Body of pancreas (tissue), 4 donors: Measurements from ENCODE around the gene IQCC. TPM values are rescaled to one million over a fixed set of nuclear protein-coding genes. Genes with fewer than 3 reads are reported as not detected.

Experiments used
- ATAC-seq: fragments of 150-250 bp; one replicate; pipeline ENCODE4 v1.9.1; 2016
- DNase-seq, 4 donors: peaks; one replicate each; pipeline ENCODE4 v3.0.0-alpha.2; 2019
- H3K27ac ChIP-seq, 4 donors: fragments of 200-600 bp; sonication (generic); 1 replicate in 3 of 4; 2 replicates in 1 of 4; pipeline versions ENCODE4 v1.5.1 to v1.6.1; 2016 to 2019; ENCODE audit warnings: mild to moderate bottlenecking in 1 of 4, mixed read lengths in 1 of 4, moderate library complexity in 1 of 4
- H3K27me3 ChIP-seq, 2 donors: fragments of 200-600 bp; sonication (generic); one replicate each; pipeline ENCODE4 v1.6.0; 2016; ENCODE audit warnings: mild to moderate bottlenecking in 1 of 2
- H3K36me3 ChIP-seq, 2 donors: fragments of 200-600 bp; sonication (generic); replicated peaks in 1 of 2; 2 replicates each; pipeline ENCODE4 v1.5.1; 2016; ENCODE audit warnings: low read depth in 2 of 2; ENCODE audit not compliant: insufficient read depth in 1 of 2
- H3K4me1 ChIP-seq: fragments of 200-600 bp; sonication (generic); one replicate; pipeline ENCODE4 v1.6.0; 2016
- H3K4me3 ChIP-seq, 2 donors: fragments of 200-600 bp; sonication (generic); 1 replicate in 1 of 2; 2 replicates in 1 of 2; pipeline ENCODE4 v1.5.1; 2016 to 2019
- H3K9me3 ChIP-seq, 3 donors: fragments of 200-600 bp; sonication (generic); 1 replicate in 2 of 3; 2 replicates in 1 of 3; pipeline ENCODE4 v1.5.1; 2016
- POLR2A ChIP-seq, 3 donors: fragments of 450-650 bp; IDR thresholded peaks; one replicate each; pipeline ENCODE4 v1.6.1; 2016; ENCODE audit warnings: antibody characterized with exemption in 3 of 3, mild to moderate bottlenecking in 2 of 3
- WGBS, 2 donors: methylation state at CpG; one replicate each; pipeline ENCODE4 v1.1.5; 2017; 5-methylcytosine and 5-hydroxymethylcytosine counted together
- intact Hi-C: fragments of 100-400 bp; cut with DNase I; formaldehyde crosslinking; loops from one replicate; pipeline ENCODE4 v1.15.1; 2023
- total RNA-seq, 2 donors: library from RNA; depleted of rRNA; stranded (reverse); fragments of >200 nt; gene quantifications; one replicate each; pipeline ENCODE4 v1.1.0, GENCODE V29; 2016
- TF ChIP-seq, protein P1 (sequence below), 7 experiments: fragments of 450-650 bp in 4 of 7; fragments of 200-600 bp in 3 of 7; sonication (generic) in 3 of 7; IDR thresholded peaks; one replicate each; pipeline ENCODE4 v1.5.1; 2016 to 2019; ENCODE audit warnings: antibody characterized with exemption in 7 of 7

The IQCC gene
- total RNA-seq, 2 donors from 2014 or later, result 1.8 to 5.3 TPM

- no peaks in the 10 kb centered on the region for H3K4me1 ChIP-seq
- H3K27ac ChIP-seq, result no peak overlapping the region
- intact Hi-C loops, result no loop called here
- peaks cover 8 to 25% of the 10 kb centered on the region in 2 donors for H3K36me3 ChIP-seq
- no peaks in the 10 kb centered on the region for H3K27me3 ChIP-seq
- DNase-seq, result no peak
- H3K9me3 ChIP-seq, result no peaks in the 10 kb centered on the region
- TF ChIP-seq, protein P1, sequence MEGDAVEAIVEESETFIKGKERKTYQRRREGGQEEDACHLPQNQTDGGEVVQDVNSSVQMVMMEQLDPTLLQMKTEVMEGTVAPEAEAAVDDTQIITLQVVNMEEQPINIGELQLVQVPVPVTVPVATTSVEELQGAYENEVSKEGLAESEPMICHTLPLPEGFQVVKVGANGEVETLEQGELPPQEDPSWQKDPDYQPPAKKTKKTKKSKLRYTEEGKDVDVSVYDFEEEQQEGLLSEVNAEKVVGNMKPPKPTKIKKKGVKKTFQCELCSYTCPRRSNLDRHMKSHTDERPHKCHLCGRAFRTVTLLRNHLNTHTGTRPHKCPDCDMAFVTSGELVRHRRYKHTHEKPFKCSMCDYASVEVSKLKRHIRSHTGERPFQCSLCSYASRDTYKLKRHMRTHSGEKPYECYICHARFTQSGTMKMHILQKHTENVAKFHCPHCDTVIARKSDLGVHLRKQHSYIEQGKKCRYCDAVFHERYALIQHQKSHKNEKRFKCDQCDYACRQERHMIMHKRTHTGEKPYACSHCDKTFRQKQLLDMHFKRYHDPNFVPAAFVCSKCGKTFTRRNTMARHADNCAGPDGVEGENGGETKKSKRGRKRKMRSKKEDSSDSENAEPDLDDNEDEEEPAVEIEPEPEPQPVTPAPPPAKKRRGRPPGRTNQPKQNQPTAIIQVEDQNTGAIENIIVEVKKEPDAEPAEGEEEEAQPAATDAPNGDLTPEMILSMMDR (IDR thresholded peaks at IDR 0.05), result no peak
- no peak for TF ChIP-seq POLR2A (IDR thresholded peaks at IDR 0.05)
- no peak for ATAC-seq
- 94 to 100% methylated on average over 1 of the region's 1 CpG for WGBS, 2 donors
- H3K4me3 ChIP-seq, result no peak overlapping the region
These were observed 32.7 kb upstream of the IQCC start for GRCh38 chr1:32172621-32173245.

GRCh38 chr1:32178380-32179192 is 26.9 kb upstream of the IQCC start:
- 77 to 86% methylated on average over 7 of the region's 7 CpGs for whole genome bisulfite sequencing, 2 donors
- Histone ChIP-seq H3K4me3 (no peak overlapping the region), H3K36me3 (peaks cover 0 to 4% of the 10 kb centered on the region in 2 donors), H3K4me1 (peaks cover 41% of the 10 kb centered on the region), H3K9me3 (no peaks in the 10 kb centered on the region), H3K27me3 (no peaks in the 10 kb centered on the region), H3K27ac (peak overlapping the region; percentile 71 to 93 (median 92))
- no peak for DNase-seq
- TF ChIP-seq, protein P1 (IDR thresholded peaks at IDR 0.05), result no peak
- TF ChIP-seq POLR2A (IDR thresholded peaks at IDR 0.05), result no peak
- ATAC-seq, result no peak
- intact Hi-C loops, result no loop called here

- WGBS, 2 donors, result 11 to 15% methylated on average over 7 of the region's 7 CpGs
- Histone ChIP-seq H3K4me1 (peaks cover 45% of the 10 kb centered on the region), H3K4me3 (peak overlapping the region; percentile 30 to 66), H3K27me3 (no peaks in the 10 kb centered on the region), H3K27ac (peak overlapping the region; percentile 71 to 93 (median 92)), H3K36me3 (peaks cover 0 to 4% of the 10 kb centered on the region in 2 donors), H3K9me3 (no peaks in the 10 kb centered on the region)
- intact Hi-C loops, result no loop called here
- TF ChIP-seq, protein P1 (IDR thresholded peaks at IDR 0.05), result no peak
- TF ChIP-seq POLR2A (IDR thresholded peaks at IDR 0.05), result no peak
- ATAC-seq (peak; percentile 22), DNase-seq (no peak)
These were observed 26.4 kb upstream of the IQCC start for GRCh38 chr1:32179193-32179442.

- TF ChIP-seq, protein P1 (IDR thresholded peaks at IDR 0.05), result peak in 2 of 7 experiments; percentile 14 to 22
- TF ChIP-seq POLR2A (IDR thresholded peaks at IDR 0.05), result peak; percentile 34 to 71 (median 65)
- H3K4me3 ChIP-seq, result peak within 1 kb of the TSS; percentile 30 to 66
- H3K27ac ChIP-seq, result peak within 1 kb of the TSS; percentile 71 to 93 (median 92)
- no peaks in the 10 kb centered on the region for H3K27me3 ChIP-seq
- H3K36me3 ChIP-seq, result peaks cover 3 to 5% of the 10 kb centered on the region in 2 donors
- DNase-seq (peak; percentile 92 to 94 (median 92)), ATAC-seq (peak; percentile 94)
- 0% methylated on average over 4 to 58 of the region's 79 CpGs for WGBS, 2 donors
- no peaks in the 10 kb centered on the region for H3K9me3 ChIP-seq
- peaks cover 50% of the 10 kb centered on the region for H3K4me1 ChIP-seq
- intact Hi-C loops, result no loop called here
These were observed 25.9 kb upstream of the IQCC start, which contains the start of gene TXLNA for GRCh38 chr1:32179443-32180185. TSS of gene TXLNA (plus strand) at chr1:32179675. CDS start at chr1:32180346, 671 bp downstream.
